OCI-LY1 (cell line): Measurements from ENCODE around the gene WASHC2A.
"Not testable (repeated sequence)": the region's sequence is repeated elsewhere in the genome, so short reads cannot be mapped to it uniquely, and the experiment has no call there.

Experiments used
- EZH2 ChIP-seq: fragments of 200-600 bp; sonication (generic), shearing (Covaris generic); IDR thresholded peaks from 2 replicates; pipeline ENCODE4 v1.8.0; 2017; ENCODE audit warnings: borderline replicate concordance, mixed run types, mild to moderate bottlenecking, antibody characterized with exemption, low read length, moderate library complexity, mixed read lengths
- TF ChIP-seq, protein P1 (sequence below): fragments of 200-600 bp; sonication (generic), shearing (Covaris generic); IDR thresholded peaks from 2 replicates; pipeline ENCODE4 v1.5.1; 2017; ENCODE audit warnings: mild to moderate bottlenecking, antibody characterized with exemption, low read length, moderate library complexity, mixed read lengths

DNA sequence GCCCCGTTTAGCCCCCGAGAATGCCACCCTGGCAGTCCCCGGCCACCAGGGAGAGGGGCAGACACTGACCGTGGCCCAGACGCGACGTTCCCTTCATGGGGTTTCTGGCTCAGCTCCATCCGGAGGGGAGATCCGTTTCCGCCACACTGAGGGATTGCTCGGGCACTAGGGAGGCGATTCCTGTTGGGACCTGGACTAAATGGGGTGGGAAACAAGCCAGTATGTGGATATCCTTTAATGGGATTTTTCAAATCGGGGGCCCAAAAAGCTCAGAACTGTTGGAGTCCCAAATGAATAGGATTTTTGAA lies 552 bp downstream of the WASHC2A start:
- TF ChIP-seq, protein P1, sequence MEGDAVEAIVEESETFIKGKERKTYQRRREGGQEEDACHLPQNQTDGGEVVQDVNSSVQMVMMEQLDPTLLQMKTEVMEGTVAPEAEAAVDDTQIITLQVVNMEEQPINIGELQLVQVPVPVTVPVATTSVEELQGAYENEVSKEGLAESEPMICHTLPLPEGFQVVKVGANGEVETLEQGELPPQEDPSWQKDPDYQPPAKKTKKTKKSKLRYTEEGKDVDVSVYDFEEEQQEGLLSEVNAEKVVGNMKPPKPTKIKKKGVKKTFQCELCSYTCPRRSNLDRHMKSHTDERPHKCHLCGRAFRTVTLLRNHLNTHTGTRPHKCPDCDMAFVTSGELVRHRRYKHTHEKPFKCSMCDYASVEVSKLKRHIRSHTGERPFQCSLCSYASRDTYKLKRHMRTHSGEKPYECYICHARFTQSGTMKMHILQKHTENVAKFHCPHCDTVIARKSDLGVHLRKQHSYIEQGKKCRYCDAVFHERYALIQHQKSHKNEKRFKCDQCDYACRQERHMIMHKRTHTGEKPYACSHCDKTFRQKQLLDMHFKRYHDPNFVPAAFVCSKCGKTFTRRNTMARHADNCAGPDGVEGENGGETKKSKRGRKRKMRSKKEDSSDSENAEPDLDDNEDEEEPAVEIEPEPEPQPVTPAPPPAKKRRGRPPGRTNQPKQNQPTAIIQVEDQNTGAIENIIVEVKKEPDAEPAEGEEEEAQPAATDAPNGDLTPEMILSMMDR, result not testable (repeated sequence)
- not testable (repeated sequence) for TF ChIP-seq EZH2
